GM18517 (cell line): ENCODE measurements around the gene CERS6.

Experiments
- ATAC-seq: cut with Tn5 transposase; IDR thresholded peaks from one replicate; pipeline ENCODE4 v1.9.1; 2021; ENCODE audit warnings: mild to moderate bottlenecking, moderate library complexity; ENCODE audit not compliant: unreplicated experiment

CERS6 gene

DNA sequence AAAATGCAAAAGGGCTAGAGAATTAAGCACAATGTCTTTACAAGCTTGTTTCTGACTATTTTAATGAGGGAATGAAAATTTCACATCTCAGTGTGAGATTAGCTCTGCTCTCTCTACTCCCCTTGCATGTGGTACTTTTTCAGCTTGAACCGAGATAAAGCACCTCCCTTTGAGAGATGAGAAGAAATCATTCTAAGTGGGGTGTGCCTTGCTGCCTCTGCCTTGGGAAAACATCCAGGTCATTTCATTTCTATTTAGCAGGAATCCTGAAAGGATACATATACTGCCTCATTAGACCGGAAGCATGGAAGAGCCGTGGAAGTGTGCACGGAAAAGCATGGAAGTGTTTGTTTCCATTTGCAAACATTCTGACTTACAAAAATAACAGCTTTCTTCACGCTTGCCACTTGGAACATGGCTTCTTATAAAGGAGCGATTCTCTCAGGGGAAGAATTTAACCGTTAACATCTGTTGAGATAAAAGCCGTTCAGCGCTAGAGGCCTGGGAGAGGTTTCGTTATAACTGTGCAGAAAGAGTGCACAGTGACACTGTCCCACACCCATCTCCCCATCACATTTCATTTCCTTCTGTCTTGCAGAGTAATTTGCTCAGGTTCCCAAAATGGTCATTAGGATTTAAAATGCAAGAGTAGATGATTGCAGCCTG, 363.1 kb downstream of the CERS6 start:
- ATAC-seq, result no peak

DNA sequence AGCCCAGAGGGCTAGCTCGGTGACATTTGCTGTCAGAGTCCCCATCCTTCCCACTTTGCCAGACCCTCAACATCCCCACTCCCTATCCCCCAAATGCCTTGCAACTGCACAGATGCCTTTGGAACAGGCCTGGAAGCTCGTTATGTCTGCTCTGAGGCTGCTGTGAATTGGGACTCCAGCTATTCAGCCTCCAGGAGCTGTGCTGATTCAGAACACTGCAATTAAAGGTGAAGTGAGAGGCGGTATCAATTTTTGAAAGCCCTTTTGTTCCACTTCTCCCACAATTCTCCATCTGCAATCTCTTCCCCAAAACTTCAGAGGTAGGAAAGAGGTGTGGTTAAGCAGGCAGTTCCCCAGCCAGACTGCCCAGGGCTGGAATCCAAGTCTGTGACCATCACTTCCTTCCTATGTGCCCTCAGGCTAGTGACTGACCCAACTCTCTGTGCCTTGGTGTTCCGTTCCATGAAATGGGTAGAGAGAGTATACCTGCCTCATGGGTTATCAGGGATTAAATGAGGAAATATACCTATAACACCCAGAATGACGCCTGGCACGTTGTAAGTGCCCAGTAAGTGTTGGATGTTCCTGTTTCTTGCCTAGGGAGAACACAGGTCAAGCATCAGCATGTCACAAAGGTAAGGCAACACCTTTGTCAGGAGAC, 363.9 kb downstream of the CERS6 start:
- ATAC-seq, result no peak

DNA sequence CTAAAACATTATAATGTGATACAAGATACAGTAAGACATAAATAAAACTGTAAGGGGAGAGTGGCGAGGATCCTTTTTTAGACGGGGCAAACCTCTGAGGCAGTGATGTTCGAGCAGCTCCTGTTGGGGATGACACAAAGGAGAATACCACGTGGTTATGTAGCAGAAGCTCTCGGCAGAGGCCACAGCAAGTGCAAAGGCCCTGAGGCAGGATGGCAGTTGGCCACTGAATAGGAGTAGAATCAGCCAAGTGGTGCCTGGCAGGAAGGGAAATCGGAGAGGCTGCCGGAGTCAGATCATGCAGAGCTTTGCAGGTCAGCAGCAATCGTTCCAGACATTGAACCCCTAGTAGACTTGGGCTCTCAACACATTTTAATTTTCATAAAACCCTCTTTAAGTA, 365.5 kb downstream of the CERS6 start:
- no peak for ATAC-seq

DNA sequence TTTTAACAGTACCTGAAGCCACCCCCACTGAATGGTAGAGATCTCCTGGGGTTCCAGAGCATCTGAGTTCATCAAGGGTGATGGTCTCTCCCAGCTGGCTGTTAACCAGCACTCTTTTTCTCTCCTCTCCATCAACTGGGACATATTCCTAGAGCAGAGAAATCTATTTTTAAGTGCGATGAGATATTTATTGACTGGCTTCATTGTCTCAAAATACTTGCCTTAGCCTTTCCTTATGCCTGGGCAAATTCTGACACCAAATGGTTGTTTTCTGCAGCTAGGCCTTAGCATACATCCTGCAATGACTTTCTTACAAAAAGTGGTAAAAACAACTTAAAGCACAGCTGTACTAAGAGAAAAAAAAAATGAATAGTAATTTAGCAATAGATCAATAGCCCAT, 365.9 kb downstream of the CERS6 start:
- ATAC-seq, result no peak
